Progenitor cell of endocrine pancreas (in vitro differentiated cells): Measurements from ENCODE around the gene APOM. TPM values are rescaled to one million over a fixed set of nuclear protein-coding genes. Genes with fewer than 3 reads are reported as not detected.

ENCODE experiments used
- DNase-seq: peaks from one replicate; pipeline ENCODE4 v3.0.0; 2021; ENCODE audit warnings: low spot score; ENCODE audit not compliant: unreplicated experiment
- H3K27ac Mint-ChIP-seq: 2 replicates; pipeline ENCODE4 v1.8.0; 2021; ENCODE audit warnings: mild to moderate bottlenecking, moderate library complexity, mixed read lengths
- H3K27me3 Mint-ChIP-seq: 2 replicates; pipeline ENCODE4 v1.8.0; 2021; ENCODE audit warnings: mixed read lengths
- H3K36me3 Mint-ChIP-seq: 2 replicates; pipeline ENCODE4 v1.8.0; 2022; ENCODE audit warnings: mixed read lengths; ENCODE audit not compliant: insufficient read depth
- H3K4me1 Mint-ChIP-seq: 2 replicates; pipeline ENCODE4 v1.8.0; 2021; ENCODE audit warnings: low read depth, mixed read lengths
- H3K4me3 Mint-ChIP-seq: 2 replicates; pipeline ENCODE4 v1.8.0; 2021; ENCODE audit warnings: low read depth, mild to moderate bottlenecking, moderate library complexity, mixed read lengths
- H3K9me3 Mint-ChIP-seq: 2 replicates; pipeline ENCODE4 v1.8.0; 2021; ENCODE audit warnings: low read depth, mixed read lengths
- CTCF ChIP-seq: fragments of 200-600 bp; sonication (generic); IDR thresholded peaks from one replicate; pipeline ENCODE4 v1.5.0; 2021; ENCODE audit warnings: antibody characterized with exemption, mild to moderate bottlenecking; ENCODE audit not compliant: unreplicated experiment
- total RNA-seq: library from RNA; stranded (reverse); gene quantifications from 2 replicates; pipeline ENCODE4 v1.2.1, GENCODE V29; 2021

Gene APOM
- total RNA-seq, 1 donor from 2014 or later: 7.1 TPM

GRCh38 chr6:31660381-31661261 is 4.9 kb downstream of the APOM start, which contains the start of gene C6orf47:
C6orf47 (minus strand) TSS chr6:31660778; CDS start chr6:31659947, 831 bp downstream.
- peak; percentile 66 for DNase-seq
- no peak for TF ChIP-seq CTCF
- Mint-ChIP-seq H3K27me3 (no peaks in the 10 kb centered on the region), H3K27ac (peak within 1 kb of the TSS; percentile 96), H3K4me3 (peak within 1 kb of the TSS; percentile 88), H3K4me1 (peaks cover 58% of the 10 kb centered on the region), H3K9me3 (no peaks in the 10 kb centered on the region), H3K36me3 (peaks cover 6% of the 10 kb centered on the region)

- no peak for DNase-seq
- Mint-ChIP-seq H3K27me3 (no peaks in the 10 kb centered on the region), H3K36me3 (peaks cover 6% of the 10 kb centered on the region), H3K9me3 (no peaks in the 10 kb centered on the region), H3K4me3 (peak overlapping the region; percentile 88), H3K4me1 (peaks cover 55% of the 10 kb centered on the region), H3K27ac (peak overlapping the region; percentile 92)
- TF ChIP-seq CTCF: no peak
Measured at GRCh38 chr6:31661262-31662123, 5.8 kb downstream of the APOM start.

GRCh38 chr6:31662124-31662723 is 6.5 kb downstream of the APOM start:
- DNase-seq: no peak
- Mint-ChIP-seq H3K4me1 (peaks cover 56% of the 10 kb centered on the region), H3K27me3 (no peaks in the 10 kb centered on the region), H3K36me3 (peaks cover 6% of the 10 kb centered on the region), H3K9me3 (no peaks in the 10 kb centered on the region), H3K27ac (peak overlapping the region; percentile 86), H3K4me3 (peak overlapping the region; percentile 37)
- TF ChIP-seq CTCF: no peak

- no peak for DNase-seq
- H3K27me3 Mint-ChIP-seq: no peaks in the 10 kb centered on the region
- no peaks in the 10 kb centered on the region for H3K9me3 Mint-ChIP-seq
- no peak for TF ChIP-seq CTCF
- peak overlapping the region; percentile 84 for H3K4me3 Mint-ChIP-seq
- peak overlapping the region; percentile 97 for H3K27ac Mint-ChIP-seq
- peaks cover 8% of the 10 kb centered on the region for H3K36me3 Mint-ChIP-seq
- peaks cover 48% of the 10 kb centered on the region for H3K4me1 Mint-ChIP-seq
Measured at GRCh38 chr6:31663126-31663960, 7.6 kb downstream of the APOM start.
